Cerebellar cortex (tissue), 1 donor: Measurements from ENCODE around the gene COL6A3.

ENCODE experiments used
- DNase-seq: peaks from one replicate; pipeline ENCODE4 v3.0.0-alpha.2; 2015; ENCODE audit warnings: low spot score

COL6A3 gene, protein sequence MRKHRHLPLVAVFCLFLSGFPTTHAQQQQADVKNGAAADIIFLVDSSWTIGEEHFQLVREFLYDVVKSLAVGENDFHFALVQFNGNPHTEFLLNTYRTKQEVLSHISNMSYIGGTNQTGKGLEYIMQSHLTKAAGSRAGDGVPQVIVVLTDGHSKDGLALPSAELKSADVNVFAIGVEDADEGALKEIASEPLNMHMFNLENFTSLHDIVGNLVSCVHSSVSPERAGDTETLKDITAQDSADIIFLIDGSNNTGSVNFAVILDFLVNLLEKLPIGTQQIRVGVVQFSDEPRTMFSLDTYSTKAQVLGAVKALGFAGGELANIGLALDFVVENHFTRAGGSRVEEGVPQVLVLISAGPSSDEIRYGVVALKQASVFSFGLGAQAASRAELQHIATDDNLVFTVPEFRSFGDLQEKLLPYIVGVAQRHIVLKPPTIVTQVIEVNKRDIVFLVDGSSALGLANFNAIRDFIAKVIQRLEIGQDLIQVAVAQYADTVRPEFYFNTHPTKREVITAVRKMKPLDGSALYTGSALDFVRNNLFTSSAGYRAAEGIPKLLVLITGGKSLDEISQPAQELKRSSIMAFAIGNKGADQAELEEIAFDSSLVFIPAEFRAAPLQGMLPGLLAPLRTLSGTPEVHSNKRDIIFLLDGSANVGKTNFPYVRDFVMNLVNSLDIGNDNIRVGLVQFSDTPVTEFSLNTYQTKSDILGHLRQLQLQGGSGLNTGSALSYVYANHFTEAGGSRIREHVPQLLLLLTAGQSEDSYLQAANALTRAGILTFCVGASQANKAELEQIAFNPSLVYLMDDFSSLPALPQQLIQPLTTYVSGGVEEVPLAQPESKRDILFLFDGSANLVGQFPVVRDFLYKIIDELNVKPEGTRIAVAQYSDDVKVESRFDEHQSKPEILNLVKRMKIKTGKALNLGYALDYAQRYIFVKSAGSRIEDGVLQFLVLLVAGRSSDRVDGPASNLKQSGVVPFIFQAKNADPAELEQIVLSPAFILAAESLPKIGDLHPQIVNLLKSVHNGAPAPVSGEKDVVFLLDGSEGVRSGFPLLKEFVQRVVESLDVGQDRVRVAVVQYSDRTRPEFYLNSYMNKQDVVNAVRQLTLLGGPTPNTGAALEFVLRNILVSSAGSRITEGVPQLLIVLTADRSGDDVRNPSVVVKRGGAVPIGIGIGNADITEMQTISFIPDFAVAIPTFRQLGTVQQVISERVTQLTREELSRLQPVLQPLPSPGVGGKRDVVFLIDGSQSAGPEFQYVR (N-terminal part only)

GRCh38 chr2:237413777-237414661 is at the start of gene COL6A3:
Gene COL6A3, minus strand, starts transcription at chr2:237414164. Its CDS starts 17,347 bp downstream, at chr2:237396817.
- no peak for DNase-seq

DNA sequence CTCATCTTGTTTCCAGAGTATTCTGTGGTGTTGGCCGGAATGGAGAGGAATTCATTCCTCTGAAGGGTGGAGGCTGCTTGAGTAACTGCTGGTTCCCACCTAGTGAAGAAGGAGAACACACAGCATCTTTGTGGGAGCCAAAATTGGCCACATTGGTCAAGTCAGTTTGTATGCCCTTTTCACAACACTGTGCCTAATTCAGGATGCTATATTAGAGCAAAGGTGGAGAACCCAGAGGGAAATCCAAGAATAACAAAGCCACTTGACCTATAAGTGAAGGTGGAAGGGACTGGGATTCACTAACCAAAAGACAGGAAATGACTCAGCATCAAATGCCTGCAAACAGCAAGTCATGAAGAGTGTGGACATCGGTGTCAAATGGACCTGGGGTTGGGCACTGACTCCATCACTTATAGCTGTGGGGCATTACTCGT is 45.8 kb upstream of the COL6A3 start:
- no peak for DNase-seq

- no peak for DNase-seq
These were observed 45.3 kb upstream of the COL6A3 start for GRCh38 chr2:237459226-237459625.

DNA sequence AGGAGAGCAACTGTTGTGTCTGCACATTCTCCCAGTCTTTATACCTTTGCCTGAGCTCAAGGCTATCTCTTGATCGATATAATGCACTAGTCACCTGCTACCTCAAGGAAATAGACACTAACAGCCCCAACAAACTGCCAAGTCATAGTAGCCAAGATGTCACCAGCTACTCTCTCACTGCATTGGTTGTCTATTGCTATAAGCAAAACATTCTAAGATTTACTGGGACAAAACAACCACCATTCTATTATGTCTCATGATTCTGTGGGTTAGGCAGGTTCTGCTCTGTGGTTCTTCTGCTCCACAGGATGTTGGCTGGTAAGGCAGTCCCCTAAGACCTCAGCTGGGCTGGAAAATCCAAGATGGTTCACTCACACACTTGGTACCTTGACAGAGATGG is 44.6 kb upstream of the COL6A3 start:
- no peak for DNase-seq

GRCh38 chr2:237457388-237457941 is 43.5 kb upstream of the COL6A3 start:
- DNase-seq: no peak

DNA sequence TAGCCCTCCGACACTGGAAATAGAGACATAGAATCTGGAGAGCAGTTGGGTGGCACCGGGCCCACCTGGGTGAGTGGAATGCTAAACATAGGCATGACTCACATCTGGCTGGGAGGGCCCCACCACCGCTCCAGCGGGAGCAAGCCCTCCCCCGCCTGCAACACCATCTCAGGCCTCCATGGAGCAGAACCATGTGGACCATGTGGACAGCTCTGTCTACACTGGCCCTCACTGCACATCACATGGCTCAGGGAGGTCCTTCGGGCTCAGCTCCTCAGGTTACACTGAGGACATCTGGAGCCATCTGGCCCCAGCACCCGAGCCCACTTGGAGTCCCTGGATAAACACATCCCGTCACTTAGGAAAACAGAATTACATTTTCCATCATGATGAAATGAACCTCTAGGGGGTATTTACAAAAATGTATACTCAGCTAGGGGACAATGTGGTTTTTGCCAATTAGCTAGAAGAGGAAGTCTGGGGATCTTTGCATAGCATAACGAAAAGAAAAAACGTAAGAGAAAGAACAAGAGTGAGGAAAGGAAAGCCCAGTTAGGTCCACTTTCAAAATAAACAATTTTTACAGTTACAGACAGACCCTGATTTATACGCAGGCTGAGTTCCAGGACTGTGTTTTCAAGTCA is 42.4 kb upstream of the COL6A3 start:
- no peak for DNase-seq

DNA sequence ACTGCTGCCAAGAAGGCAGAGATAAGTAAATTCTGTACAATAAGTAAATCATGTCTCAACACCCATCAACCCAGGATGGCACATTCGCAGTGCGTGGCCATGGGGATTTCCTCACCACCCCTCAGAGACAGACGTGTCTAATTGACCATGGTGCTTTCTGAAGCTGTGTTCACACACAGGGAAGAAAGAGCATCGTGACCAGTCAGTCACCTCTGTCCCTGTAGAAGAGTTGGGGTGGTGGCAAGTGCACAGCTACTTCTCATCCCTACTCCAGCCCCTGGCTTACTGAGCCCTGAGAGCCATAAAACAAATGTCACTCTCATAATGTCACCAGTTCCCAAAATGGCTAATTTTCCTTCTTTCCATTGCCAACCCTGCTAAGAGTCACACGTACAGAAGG is 41.8 kb upstream of the COL6A3 start:
- DNase-seq: no peak

DNA sequence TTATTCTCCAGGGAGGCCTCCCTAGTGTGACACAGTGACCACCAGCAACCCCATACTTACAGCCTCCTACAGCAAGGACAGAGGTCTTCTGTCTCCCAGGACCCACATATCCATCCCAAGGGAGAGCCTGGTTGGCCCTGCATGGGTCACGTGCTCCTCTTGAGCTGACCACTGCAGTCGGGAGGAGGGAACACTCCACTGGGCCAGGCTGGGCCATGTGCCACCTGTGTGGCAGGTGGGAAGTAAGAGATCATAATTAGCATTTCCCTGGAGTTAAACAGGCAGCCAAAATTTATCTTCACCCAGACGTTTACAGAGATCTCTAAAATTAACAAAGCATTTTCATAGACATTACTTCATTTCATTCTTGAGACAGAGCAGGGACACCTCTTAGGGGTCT is 39.7 kb upstream of the COL6A3 start:
- DNase-seq: peak; percentile 76

DNA sequence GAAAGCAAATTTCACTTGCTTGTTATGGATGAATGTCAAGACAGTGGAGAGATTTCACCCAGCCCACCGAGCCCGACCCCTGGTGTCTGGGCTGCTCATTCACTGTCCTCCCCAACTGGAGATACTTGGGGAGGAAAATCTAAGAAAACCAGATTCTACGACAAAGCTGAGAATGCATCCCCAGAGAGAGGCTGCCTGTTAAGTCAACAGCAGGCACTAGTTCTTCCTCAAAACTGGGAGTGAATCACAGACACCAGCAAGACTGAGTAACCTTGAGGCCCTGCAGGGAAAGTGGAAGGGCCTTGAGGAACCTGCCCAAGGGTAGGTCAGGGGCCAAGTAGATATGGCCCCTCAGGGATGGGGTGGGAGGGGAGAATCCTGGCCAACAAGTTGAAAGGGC is 38.9 kb upstream of the COL6A3 start:
- no peak for DNase-seq

DNA sequence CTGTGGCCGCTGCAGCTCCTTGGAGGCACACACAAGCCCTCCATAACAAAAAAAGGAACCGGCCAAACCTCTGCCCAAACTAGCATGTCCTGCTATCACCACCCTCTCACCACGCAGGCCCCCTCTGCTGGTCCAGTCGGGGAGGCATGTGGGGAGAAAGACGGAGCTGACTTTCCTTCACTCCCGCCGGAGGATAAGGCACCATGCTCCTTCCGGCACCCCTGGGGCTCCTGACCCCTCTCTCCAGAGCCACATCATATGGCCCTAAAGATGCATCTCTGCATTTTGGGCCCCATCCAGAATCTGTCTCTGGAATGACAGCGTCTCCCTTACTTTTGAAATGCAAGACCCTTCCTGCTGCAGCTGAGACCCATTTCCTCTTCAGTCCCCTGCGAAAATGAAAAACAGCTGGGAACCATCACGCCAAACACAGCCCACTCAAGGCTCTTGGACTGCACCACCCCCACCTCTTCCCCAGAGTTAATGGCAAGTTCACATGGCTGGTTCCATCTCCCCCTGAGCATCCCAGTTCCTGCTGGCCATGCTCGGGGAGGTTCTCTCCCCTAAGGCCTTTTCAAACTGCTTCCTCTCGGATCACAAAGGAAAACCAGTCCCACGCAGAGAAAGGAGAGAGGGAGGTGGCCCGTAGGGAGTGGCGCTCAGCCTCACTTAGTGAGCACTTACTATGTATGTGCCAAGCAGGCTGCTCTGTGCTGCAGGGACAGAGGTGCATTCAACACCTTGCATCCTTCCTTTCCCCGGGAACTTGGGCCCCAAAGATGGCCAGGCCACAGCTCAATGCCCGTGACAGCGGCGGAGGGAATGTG is 37.9 kb upstream of the COL6A3 start:
- DNase-seq: no peak

DNA sequence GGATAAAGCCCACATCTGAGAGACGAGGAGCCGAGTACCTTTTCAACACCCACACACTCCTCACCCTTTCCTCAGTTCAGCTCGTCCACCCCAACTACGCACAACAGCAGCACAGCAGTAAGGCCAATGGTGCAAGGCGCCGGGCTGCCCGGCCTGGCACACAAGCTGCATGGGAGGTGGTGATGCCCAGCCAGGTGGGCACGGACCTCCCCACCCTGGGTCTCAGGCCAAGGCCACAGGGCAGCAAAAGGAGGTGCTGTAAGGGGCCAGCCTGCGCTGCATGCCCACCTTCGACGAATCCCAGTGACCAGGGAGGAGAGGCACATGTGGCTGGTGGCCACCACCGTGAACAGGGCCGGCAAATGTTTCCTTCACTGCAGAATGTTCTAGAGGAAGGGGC is 36.6 kb upstream of the COL6A3 start:
- DNase-seq: no peak

GRCh38 chr2:237450108-237450507 is 36.1 kb upstream of the COL6A3 start:
- DNase-seq: no peak

DNA sequence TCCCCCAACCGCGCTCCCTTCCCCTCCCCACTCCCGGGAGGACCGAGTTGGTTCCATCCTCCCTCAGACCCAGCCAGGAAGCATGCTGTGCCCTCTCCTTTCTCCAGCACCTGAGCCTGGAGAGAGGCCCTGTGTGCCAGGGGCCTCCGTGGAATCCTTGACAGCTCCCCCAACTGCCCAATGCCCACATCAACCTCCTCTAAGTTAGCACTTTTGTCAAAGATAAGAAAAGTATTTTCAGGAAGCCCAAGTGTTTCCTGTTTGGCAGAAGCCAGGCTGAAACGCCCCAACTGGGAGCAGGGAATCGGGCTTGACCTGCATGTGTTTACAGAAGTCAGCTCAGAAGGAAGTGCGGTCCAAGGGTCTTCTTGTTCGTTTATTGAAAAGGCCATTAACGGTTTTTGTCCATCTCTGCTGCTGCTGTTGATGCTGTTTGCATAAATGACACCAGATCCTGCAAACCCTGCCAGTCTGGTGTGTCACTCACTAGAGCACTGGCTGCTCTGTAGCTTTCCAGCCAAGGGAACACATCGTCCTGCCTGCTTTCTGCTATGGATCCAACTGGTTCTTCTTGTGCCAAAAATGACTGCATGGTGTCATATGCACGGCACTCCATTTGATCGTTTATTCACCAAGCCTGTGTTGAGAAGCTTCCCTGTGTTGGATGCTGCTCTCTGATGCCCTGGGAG is 35.4 kb upstream of the COL6A3 start:
- peak; percentile 91 for DNase-seq

DNA sequence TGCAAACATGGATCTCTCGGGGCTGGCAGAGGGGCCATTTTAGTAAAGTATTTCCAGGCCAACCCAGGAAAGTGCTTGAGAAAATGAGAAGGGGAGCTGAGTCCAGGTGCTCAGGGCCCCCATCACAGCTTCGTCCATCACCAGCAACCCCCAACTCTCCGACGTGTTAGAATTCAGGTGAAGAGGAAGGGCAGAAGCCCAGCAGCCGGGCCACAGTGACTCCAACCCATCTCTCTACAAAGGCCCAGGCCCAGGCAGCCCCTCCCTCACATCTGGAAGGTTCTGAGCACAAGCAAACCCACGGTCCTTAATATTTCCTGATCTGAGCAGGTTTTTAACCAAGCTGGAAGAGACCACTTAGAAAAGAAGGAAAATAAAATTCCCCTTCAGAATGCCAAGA is 34.7 kb upstream of the COL6A3 start:
- no peak for DNase-seq

DNA sequence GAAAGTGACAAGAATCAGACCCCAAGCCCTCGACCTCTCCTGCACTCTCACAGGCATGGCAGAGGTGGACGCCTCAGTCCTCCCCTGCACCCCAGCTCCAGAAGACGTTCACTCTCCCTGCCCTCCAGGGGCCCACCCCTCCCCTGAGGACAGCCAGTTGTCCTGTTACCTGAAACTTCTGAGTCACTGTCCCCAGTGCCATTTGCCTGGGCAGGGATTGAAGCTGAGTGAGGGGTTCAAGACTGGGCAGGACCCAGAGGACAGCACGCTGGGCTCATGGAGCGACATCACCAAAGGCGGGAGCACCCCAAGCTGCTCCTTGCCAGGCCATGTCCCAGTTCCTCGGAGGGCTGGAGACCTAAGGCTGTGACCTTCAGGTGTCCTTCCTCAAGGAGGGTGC is 34.2 kb upstream of the COL6A3 start:
- no peak for DNase-seq

- DNase-seq: no peak
These were observed 33.5 kb upstream of the COL6A3 start for GRCh38 chr2:237447496-237447895.

DNA sequence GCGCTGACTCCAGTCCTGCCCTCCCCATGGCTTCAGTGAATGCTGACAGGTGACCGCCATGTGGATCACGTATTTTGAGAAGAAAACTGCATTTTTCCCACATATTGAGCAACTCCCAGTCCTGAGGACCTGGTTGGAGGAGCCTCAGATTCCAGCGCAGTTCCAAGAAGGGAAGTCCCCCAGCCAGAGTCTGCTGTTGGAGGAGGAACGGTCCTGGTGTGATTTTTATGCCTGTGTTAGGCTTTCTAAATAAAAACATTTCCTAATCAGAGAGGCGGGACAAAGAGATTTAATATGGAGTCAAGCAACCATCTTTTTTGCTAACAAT is 32.3 kb upstream of the COL6A3 start:
- DNase-seq: no peak

DNA sequence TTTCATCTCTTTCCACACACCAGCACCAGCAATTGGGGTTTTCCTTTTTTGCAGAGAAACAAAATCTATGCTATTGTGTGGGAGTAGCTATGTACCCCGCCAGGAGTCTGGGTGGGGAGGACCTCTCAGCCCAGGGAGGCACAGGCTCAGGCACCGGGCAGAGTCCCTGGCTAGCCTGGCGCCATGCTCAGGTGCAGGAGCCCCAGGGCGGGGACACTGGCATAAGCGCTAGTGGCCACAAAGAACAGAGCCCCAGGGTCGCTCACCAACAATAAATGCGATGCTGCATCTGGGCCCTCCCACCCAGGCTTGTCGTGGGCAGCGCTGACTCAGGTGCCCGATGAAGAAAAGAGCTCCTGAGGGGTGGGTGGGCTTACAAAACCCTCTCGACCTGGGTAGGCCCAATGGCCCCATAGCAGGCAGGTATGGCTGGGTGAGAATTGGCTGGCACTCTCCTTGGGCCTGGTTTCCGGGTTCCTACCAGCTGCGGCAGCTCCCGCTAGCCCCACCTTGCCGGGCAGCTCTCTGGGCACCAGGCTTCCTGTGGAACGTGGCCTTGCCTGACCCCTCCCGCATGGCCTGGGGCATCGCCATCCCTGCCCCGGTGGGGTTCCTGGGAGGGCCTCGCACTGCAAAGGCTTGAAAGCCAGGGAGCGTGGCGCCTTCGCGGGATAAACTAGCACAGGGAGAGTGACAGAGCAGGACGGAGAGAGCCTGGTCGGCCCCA is 31.8 kb upstream of the COL6A3 start:
- no peak for DNase-seq
